Brain microvascular endothelial cell (primary cell): ENCODE measurements around the gene NTPCR.

Experiments
- DNase-seq: peaks from one replicate; pipeline ENCODE4 v3.0.0-alpha.2; 2020
- H3K27ac ChIP-seq: fragments of 250-450 bp; sonication (Bioruptor Pico); 2 replicates; pipeline ENCODE4 v1.5.1; 2020; ENCODE audit warnings: mild to moderate bottlenecking, moderate library complexity
- H3K27me3 ChIP-seq: fragments of 250-450 bp; sonication (Bioruptor Pico); replicated peaks from 2 replicates; pipeline ENCODE4 v1.5.1; 2020; ENCODE audit warnings: mild to moderate bottlenecking
- H3K36me3 ChIP-seq: fragments of 250-450 bp; sonication (Bioruptor Pico); replicated peaks from 2 replicates; pipeline ENCODE4 v1.5.1; 2020; ENCODE audit warnings: mild to moderate bottlenecking
- H3K4me3 ChIP-seq: 2 replicates; pipeline ENCODE4 v1.5.1; 2011; ENCODE audit warnings: low read depth, mild to moderate bottlenecking, control low read depth, low read length, moderate library complexity
- in situ Hi-C: cut with HindIII; loops from 2 replicates; pipeline ENCODE4 v1.10.0; 2017; ENCODE audit warnings: low sequenced_read_pairs, low pct_ligation_motif_present
- TF ChIP-seq, protein P1 (sequence below): IDR thresholded peaks from 2 replicates; pipeline ENCODE4 v1.5.1; 2011; ENCODE audit warnings: low read depth, mild to moderate bottlenecking, moderate library complexity, low read length, control low read depth, inconsistent platforms; ENCODE audit errors: missing control alignments

The NTPCR gene

DNA sequence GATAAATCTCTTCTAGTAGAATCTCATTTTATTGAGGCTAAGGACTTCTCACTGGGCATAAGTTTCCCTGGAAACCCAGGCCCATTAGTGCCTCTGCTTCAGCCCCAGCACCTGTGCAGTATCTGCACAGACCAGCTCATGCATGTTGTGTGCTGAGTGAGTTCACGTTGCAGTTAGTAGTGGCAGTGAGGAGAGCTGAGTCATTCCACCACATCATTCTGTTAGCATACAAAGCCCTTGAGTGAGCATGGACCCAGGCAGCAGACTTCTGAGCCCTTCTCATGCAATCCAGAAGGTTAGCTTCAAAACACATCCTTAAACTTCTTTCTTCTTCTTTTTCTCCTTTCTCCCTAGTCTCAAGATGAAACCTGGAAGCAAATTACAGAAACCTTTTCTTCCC lies 45.8 kb upstream of the NTPCR start:
- in situ Hi-C loops: no loop called here
- DNase-seq: peak; percentile 64
- TF ChIP-seq, protein P1, sequence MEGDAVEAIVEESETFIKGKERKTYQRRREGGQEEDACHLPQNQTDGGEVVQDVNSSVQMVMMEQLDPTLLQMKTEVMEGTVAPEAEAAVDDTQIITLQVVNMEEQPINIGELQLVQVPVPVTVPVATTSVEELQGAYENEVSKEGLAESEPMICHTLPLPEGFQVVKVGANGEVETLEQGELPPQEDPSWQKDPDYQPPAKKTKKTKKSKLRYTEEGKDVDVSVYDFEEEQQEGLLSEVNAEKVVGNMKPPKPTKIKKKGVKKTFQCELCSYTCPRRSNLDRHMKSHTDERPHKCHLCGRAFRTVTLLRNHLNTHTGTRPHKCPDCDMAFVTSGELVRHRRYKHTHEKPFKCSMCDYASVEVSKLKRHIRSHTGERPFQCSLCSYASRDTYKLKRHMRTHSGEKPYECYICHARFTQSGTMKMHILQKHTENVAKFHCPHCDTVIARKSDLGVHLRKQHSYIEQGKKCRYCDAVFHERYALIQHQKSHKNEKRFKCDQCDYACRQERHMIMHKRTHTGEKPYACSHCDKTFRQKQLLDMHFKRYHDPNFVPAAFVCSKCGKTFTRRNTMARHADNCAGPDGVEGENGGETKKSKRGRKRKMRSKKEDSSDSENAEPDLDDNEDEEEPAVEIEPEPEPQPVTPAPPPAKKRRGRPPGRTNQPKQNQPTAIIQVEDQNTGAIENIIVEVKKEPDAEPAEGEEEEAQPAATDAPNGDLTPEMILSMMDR: no peak
- peaks cover 9% of the 10 kb centered on the region for H3K27me3 ChIP-seq
- no peak overlapping the region for H3K4me3 ChIP-seq
- H3K36me3 ChIP-seq: no peaks in the 10 kb centered on the region
- no peak overlapping the region for H3K27ac ChIP-seq

DNA sequence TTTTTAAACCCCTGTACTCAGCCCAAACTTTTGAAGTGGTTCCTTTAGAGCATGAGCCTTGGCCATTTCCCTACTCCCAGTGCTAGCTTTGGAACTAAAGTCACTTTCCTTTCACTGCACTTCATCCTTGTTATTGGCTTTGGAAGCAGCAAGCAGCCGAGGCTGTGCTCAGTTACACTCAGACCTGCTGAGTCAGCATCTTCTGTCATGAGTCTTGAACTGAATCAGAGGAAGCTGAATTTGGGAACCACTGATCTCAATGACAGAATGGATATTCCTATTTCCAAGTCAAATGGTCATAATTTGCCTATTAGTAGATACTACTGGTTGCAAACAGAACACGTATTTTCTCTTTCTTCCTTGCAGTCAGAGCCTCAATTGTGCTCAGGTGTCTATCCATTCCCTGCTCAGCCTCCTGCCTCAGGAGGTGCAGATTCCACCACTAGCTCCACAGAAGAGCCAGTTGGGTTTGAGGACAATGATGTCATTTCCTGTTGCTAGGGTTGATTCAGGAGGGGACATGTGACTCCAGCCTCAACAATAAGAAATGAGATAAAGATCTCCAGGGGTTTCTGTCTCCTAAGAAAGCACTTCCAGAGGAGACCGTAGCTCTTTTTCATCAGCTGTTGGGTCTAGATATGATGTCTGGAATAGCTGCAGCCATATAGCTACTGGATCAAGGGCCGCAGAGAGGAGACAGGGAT lies 44.9 kb upstream of the NTPCR start:
- no peak for DNase-seq
- Histone ChIP-seq H3K36me3 (no peaks in the 10 kb centered on the region), H3K27me3 (peaks cover 6% of the 10 kb centered on the region), H3K27ac (no peak overlapping the region), H3K4me3 (no peak overlapping the region)
- TF ChIP-seq, protein P1: no peak
- in situ Hi-C loops: no loop called here

DNA sequence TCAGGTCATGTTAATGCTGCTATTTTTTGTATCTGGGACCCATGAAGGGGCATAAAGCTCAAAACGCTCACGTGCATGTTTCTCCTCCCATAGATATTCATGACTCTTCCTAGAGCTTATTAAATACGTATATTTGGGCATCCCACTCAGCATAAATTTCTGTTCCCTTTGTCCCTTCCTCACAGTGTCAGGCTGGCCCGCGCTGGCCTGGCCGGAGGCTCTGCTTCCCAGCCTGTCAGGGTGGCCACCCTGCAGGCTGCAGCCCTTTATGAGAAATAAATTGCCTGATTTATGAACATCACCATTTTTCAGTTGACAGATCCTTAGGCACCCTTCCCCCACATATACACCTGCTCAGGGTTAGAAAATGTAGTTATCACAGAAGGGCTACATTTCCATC lies 44.0 kb upstream of the NTPCR start:
- peaks cover 3% of the 10 kb centered on the region for H3K27me3 ChIP-seq
- TF ChIP-seq, protein P1: no peak
- H3K27ac ChIP-seq: no peak overlapping the region
- in situ Hi-C loops: no loop called here
- H3K36me3 ChIP-seq: no peaks in the 10 kb centered on the region
- no peak for DNase-seq
- H3K4me3 ChIP-seq: no peak overlapping the region

DNA sequence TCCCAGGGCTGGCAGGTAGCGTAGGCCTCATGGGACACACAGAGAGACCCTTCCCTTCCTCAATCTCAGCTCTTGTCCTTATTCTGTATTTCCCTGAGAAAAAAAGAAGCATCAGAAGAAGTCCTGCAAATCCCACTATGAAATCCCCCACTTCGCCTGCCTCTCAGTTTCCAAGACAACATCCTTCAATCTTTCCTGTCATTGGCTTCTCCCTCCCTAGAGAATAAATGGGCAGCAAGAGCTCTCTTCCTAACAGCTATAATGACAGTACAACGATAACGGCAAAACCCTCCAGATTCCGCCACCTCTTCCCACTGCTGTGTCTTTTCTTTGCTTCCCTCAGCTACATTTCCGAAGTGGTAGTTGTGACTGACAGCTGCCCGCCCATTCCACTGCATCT lies 41.6 kb upstream of the NTPCR start:
- in situ Hi-C loops: no loop called here
- Histone ChIP-seq H3K27ac (no peak overlapping the region), H3K36me3 (no peaks in the 10 kb centered on the region), H3K4me3 (no peak overlapping the region), H3K27me3 (peaks cover 3% of the 10 kb centered on the region)
- no peak for DNase-seq
- TF ChIP-seq, protein P1: no peak

DNA sequence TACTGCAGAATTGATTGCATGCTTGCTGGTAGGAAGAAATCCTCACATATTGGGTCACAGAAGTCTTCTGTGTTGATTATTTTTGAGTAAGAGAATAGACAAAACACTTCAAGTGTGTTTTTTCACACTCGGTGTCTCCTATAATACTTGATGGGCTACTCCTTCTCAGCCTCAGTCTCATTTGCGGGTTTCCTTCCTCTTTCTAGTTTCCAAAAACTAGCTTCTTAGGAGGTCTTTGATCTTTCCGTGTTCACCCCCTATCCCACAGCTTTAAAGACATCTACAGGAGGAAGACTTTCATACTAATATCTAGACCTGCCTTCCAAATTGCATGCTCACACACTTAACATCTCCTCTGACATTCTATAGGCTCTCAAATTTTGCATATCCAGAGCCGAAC lies 40.7 kb upstream of the NTPCR start:
- no peak overlapping the region for H3K27ac ChIP-seq
- no peak overlapping the region for H3K4me3 ChIP-seq
- in situ Hi-C loops: no loop called here
- TF ChIP-seq, protein P1: no peak
- peaks cover 3% of the 10 kb centered on the region for H3K27me3 ChIP-seq
- no peak for DNase-seq
- no peaks in the 10 kb centered on the region for H3K36me3 ChIP-seq
